HepG2 (cell line): ENCODE measurements around the gene FBXO24. TPM values are rescaled to one million over a fixed set of nuclear protein-coding genes. Genes with fewer than 3 reads are reported as not detected.

Source experiments
- ELF1 ChIP-seq: sonication (generic); formaldehyde crosslinking; IDR thresholded peaks from 2 replicates; pipeline ENCODE4 v1.4.0; 2020; ENCODE audit warnings: missing genetic modification reagents
- ETV5 ChIP-seq: IDR thresholded peaks from 2 replicates; pipeline ENCODE4 v1.6.1; 2018; ENCODE audit warnings: missing biosample characterization, missing genetic modification reagents, inconsistent platforms, borderline replicate concordance
- GFI1 ChIP-seq: sonication (generic); formaldehyde crosslinking; IDR thresholded peaks from 2 replicates; pipeline ENCODE4 v1.5.0; 2020; ENCODE audit warnings: missing genetic modification reagents, mild to moderate bottlenecking, borderline replicate concordance
- HDAC2 ChIP-seq: sonication (generic); formaldehyde crosslinking; IDR thresholded peaks from 2 replicates; pipeline ENCODE4 v1.4.0; 2020; ENCODE audit warnings: missing genetic modification reagents
- HOXA5 ChIP-seq: sonication (generic); formaldehyde crosslinking; IDR thresholded peaks from 2 replicates; pipeline ENCODE4 v1.4.0; 2020; ENCODE audit warnings: missing genetic modification reagents
- MEF2D ChIP-seq: sonication (generic); formaldehyde crosslinking; IDR thresholded peaks from 2 replicates; pipeline ENCODE4 v1.5.1; 2020; ENCODE audit warnings: mild to moderate bottlenecking, missing genetic modification reagents
- MIXL1 ChIP-seq: IDR thresholded peaks from 2 replicates; pipeline ENCODE4 v1.6.1; 2016
- MLLT10 ChIP-seq: sonication (generic); formaldehyde crosslinking; IDR thresholded peaks from 2 replicates; pipeline ENCODE4 v1.4.0; 2020; ENCODE audit warnings: missing genetic modification reagents
- POLR2A ChIP-seq, 2 experiments: IDR thresholded peaks; 2 replicates each; pipeline ENCODE4 v1.6.1; 2011; ENCODE audit warnings: low read depth in 2 of 2, low read length in 2 of 2, mild to moderate bottlenecking in 1 of 2, moderate library complexity in 1 of 2; ENCODE audit not compliant: insufficient read depth in 1 of 2
- RFX1 ChIP-seq: fragments of 450-650 bp; IDR thresholded peaks from 2 replicates; pipeline ENCODE4 v1.6.1; 2017
- RFX3 ChIP-seq: IDR thresholded peaks from 2 replicates; pipeline ENCODE4 v1.6.1; 2016; ENCODE audit warnings: missing biosample characterization, missing genetic modification reagents
- RFX5 ChIP-seq: IDR thresholded peaks from 2 replicates; pipeline ENCODE4 v1.6.1; 2011; ENCODE audit warnings: low read depth, low read length, improper control_type of control experiment
- SAFB2 ChIP-seq: sonication (generic); formaldehyde crosslinking; IDR thresholded peaks from 2 replicates; pipeline ENCODE4 v1.5.1; 2020; ENCODE audit warnings: missing genetic modification reagents, low read depth, mild to moderate bottlenecking, borderline replicate concordance
- SIX4 ChIP-seq: sonication (generic); formaldehyde crosslinking; IDR thresholded peaks from 2 replicates; pipeline ENCODE4 v1.4.0; 2020; ENCODE audit warnings: missing genetic modification reagents
- SP4 ChIP-seq: sonication (generic); formaldehyde crosslinking; IDR thresholded peaks from 2 replicates; pipeline ENCODE4 v1.8.1; 2023; ENCODE audit warnings: mild to moderate bottlenecking, missing genetic modification reagents
- SPEN ChIP-seq: sonication (generic); formaldehyde crosslinking; IDR thresholded peaks from 2 replicates; pipeline ENCODE4 v1.5.1; 2020; ENCODE audit warnings: low read depth, mild to moderate bottlenecking, missing genetic modification reagents
- SSRP1 ChIP-seq: IDR thresholded peaks from 2 replicates; pipeline ENCODE4 v1.6.1; 2016; ENCODE audit warnings: control low read depth
- TBP ChIP-seq: sonication (generic); formaldehyde crosslinking; IDR thresholded peaks from 2 replicates; pipeline ENCODE4 v1.5.0; 2020; ENCODE audit warnings: missing genetic modification reagents
- TFE3 ChIP-seq: IDR thresholded peaks from 2 replicates; pipeline ENCODE4 v1.6.1; 2016
- ZBTB7B ChIP-seq: sonication (generic); formaldehyde crosslinking; IDR thresholded peaks from 2 replicates; pipeline ENCODE4 v1.4.0; 2020; ENCODE audit warnings: missing genetic modification reagents
- ZBTB8A ChIP-seq: sonication (generic); formaldehyde crosslinking; IDR thresholded peaks from 2 replicates; pipeline ENCODE4 v1.4.0; 2020; ENCODE audit warnings: mild to moderate bottlenecking, low read depth, missing genetic modification reagents, borderline replicate concordance
- ZFP36L2 ChIP-seq: sonication (generic); formaldehyde crosslinking; IDR thresholded peaks from 2 replicates; pipeline ENCODE4 v1.4.0; 2020; ENCODE audit warnings: missing genetic modification reagents
- ZNF354B ChIP-seq: sonication (generic); formaldehyde crosslinking; IDR thresholded peaks from 2 replicates; pipeline ENCODE4 v1.8.0; 2022; ENCODE audit warnings: mild to moderate bottlenecking, missing genetic modification reagents
- ZNF510 ChIP-seq: sonication (generic); formaldehyde crosslinking; IDR thresholded peaks from 2 replicates; pipeline ENCODE4 v1.4.0; 2020; ENCODE audit warnings: low read depth, mild to moderate bottlenecking, missing genetic modification reagents
- ZNF569 ChIP-seq: sonication (generic); formaldehyde crosslinking; IDR thresholded peaks from 2 replicates; pipeline ENCODE4 v1.5.0; 2020; ENCODE audit warnings: mild to moderate bottlenecking, missing genetic modification reagents, moderate library complexity, borderline replicate concordance
- ZNF615 ChIP-seq: sonication (generic); formaldehyde crosslinking; IDR thresholded peaks from 2 replicates; pipeline ENCODE4 v1.5.0; 2020; ENCODE audit warnings: mild to moderate bottlenecking, missing genetic modification reagents, borderline replicate concordance
- ZNF7 ChIP-seq: IDR thresholded peaks from 2 replicates; pipeline ENCODE4 v1.6.1; 2016; ENCODE audit warnings: missing biosample characterization, missing genetic modification reagents
- ZNF740 ChIP-seq: sonication (generic); formaldehyde crosslinking; IDR thresholded peaks from 2 replicates; pipeline ENCODE4 v1.4.0; 2020; ENCODE audit warnings: missing genetic modification reagents
- ZSCAN21 ChIP-seq: sonication (generic); formaldehyde crosslinking; IDR thresholded peaks from 2 replicates; pipeline ENCODE4 v1.8.0; 2022; ENCODE audit warnings: mild to moderate bottlenecking, missing genetic modification reagents, moderate library complexity, borderline replicate concordance
- polyA plus RNA-seq, 8 experiments: library from polyadenylated mRNA; depleted of rRNA in 3 of 8; stranded (reverse) in 7 of 8; unstranded in 1 of 8; fragments of >200 nt; fragmentation: Illumina TruSeq in 4 of 8; extraction: Trizol in 4 of 8; gene quantifications; 2 replicates each; pipeline versions ENCODE4 v1.2.1 to v1.2.3, GENCODE V29; 2011 to 2016; ENCODE audit warnings: low read depth in 4 of 8, missing spikeins in 1 of 8, mixed read lengths in 1 of 8; ENCODE audit not compliant: insufficient read depth in 1 of 8
- total RNA-seq, 5 experiments: library from RNA; depleted of rRNA; stranded (reverse); fragments of >200 nt; fragmentation: Illumina TruSeq; extraction: Trizol; gene quantifications; 2 replicates each; pipeline ENCODE4 v1.2.3, GENCODE V29; 2016; ENCODE audit warnings: low read depth in 1 of 5
- TF ChIP-seq, protein P1 (sequence below): sonication (generic); formaldehyde crosslinking; IDR thresholded peaks from 2 replicates; pipeline ENCODE4 v1.8.1; 2023; ENCODE audit warnings: mild to moderate bottlenecking, missing genetic modification reagents
- TF ChIP-seq, protein P2 (sequence below): sonication (generic); formaldehyde crosslinking; IDR thresholded peaks from 2 replicates; pipeline ENCODE4 v1.5.0; 2020; ENCODE audit warnings: missing genetic modification reagents

FBXO24 gene
- total and polyA plus RNA-seq, 2 of the 13 experiments (the other 11 are each of a cell fraction or from before 2014, with no cell fraction given), result 0.20 to 0.55 TPM

GRCh38 chr7:100567751-100568175 lies 18.4 kb upstream of the FBXO24 start (continued):
- TF ChIP-seq ZNF569, result no peak
- TF ChIP-seq RFX1, result peak; percentile 91
- TF ChIP-seq, protein P1, sequence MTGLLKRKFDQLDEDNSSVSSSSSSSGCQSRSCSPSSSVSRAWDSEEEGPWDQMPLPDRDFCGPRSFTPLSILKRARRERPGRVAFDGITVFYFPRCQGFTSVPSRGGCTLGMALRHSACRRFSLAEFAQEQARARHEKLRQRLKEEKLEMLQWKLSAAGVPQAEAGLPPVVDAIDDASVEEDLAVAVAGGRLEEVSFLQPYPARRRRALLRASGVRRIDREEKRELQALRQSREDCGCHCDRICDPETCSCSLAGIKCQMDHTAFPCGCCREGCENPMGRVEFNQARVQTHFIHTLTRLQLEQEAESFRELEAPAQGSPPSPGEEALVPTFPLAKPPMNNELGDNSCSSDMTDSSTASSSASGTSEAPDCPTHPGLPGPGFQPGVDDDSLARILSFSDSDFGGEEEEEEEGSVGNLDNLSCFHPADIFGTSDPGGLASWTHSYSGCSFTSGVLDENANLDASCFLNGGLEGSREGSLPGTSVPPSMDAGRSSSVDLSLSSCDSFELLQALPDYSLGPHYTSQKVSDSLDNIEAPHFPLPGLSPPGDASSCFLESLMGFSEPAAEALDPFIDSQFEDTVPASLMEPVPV (CRISPR knock-in tag), result peak; percentile 23; the same call in 1 of the 2 replicates
- TF ChIP-seq SSRP1 (CRISPR knock-in tag), result peak; percentile 31; the same call in 1 of the 2 replicates
- TF ChIP-seq SP4 (CRISPR knock-in tag), result no peak
- no peak for TF ChIP-seq ZSCAN21 (CRISPR knock-in tag)
- TF ChIP-seq HDAC2 (CRISPR knock-in tag), result no peak; the same call in 1 of the 2 replicates
- no peak for TF ChIP-seq TFE3 (CRISPR knock-in tag)
- TF ChIP-seq ETV5, result peak; percentile 79; the same call in 1 of the 2 replicates
- 0 out of 2 replicates have a peak, but pooled peaks have one; percentile 24 for TF ChIP-seq ZNF354B (CRISPR knock-in tag)
- TF ChIP-seq MLLT10, result no peak
- TF ChIP-seq MEF2D, result 0 out of 2 replicates have a peak, but pooled peaks have one; percentile 1
- TF ChIP-seq SAFB2 (CRISPR knock-in tag), result no peak; the same call in 1 of the 2 replicates
- TF ChIP-seq SIX4, result peak; percentile 38; the same call in 1 of the 2 replicates
- no peak for TF ChIP-seq ZFP36L2 (CRISPR knock-in tag)
- TF ChIP-seq, protein P2, sequence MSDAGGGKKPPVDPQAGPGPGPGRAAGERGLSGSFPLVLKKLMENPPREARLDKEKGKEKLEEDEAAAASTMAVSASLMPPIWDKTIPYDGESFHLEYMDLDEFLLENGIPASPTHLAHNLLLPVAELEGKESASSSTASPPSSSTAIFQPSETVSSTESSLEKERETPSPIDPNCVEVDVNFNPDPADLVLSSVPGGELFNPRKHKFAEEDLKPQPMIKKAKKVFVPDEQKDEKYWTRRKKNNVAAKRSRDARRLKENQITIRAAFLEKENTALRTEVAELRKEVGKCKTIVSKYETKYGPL, result peak; percentile 7; the same call in 1 of the 2 replicates
- TF ChIP-seq GFI1 (CRISPR knock-in tag), result peak; percentile 16
- TF ChIP-seq RFX5, result no peak
- no peak for TF ChIP-seq ZNF510 (CRISPR knock-in tag)
- peak; percentile 89 for TF ChIP-seq RFX3 (CRISPR knock-in tag)
- peak; percentile 77; the same call in 1 of the 2 replicates for TF ChIP-seq ELF1 (CRISPR knock-in tag)
- TF ChIP-seq ZNF615 (CRISPR knock-in tag), result no peak
- TF ChIP-seq HOXA5 (CRISPR knock-in tag), result peak; percentile 19; the same call in 1 of the 2 replicates
- 0 out of 2 replicates have a peak, but pooled peaks have one; percentile 5 for TF ChIP-seq MIXL1 (CRISPR knock-in tag)
- no peak for TF ChIP-seq ZNF740 (CRISPR knock-in tag)
- TF ChIP-seq ZBTB7B (CRISPR knock-in tag), result peak; percentile 7; the same call in 1 of the 2 replicates
- no peak for TF ChIP-seq TBP (CRISPR knock-in tag)
- peak; percentile 13; the same call in 1 of the 2 replicates for TF ChIP-seq SPEN (CRISPR knock-in tag)
- no peak for TF ChIP-seq ZNF7 (CRISPR knock-in tag)
- no peak for TF ChIP-seq ZBTB8A (CRISPR knock-in tag)
- TF ChIP-seq POLR2A (IDR thresholded peaks at IDR 0.05; ENCODE audit: insufficient read depth in 1 of 2, low read depth in 2 of 2, low read length in 2 of 2), result 0 out of 4 replicates have a peak, but pooled peaks of 1 of the 2 experiments have one; percentile 10
